ENCODE results near the gene CFAP73. TPM values are rescaled to one million over a fixed set of nuclear protein-coding genes. Genes with fewer than 3 reads are reported as not detected.

Gene CFAP73
- polyA plus RNA-seq (2013, experiment 1 of 2): not detected
- not detected for polyA plus RNA-seq (2013, experiment 2 of 2)

DNA sequence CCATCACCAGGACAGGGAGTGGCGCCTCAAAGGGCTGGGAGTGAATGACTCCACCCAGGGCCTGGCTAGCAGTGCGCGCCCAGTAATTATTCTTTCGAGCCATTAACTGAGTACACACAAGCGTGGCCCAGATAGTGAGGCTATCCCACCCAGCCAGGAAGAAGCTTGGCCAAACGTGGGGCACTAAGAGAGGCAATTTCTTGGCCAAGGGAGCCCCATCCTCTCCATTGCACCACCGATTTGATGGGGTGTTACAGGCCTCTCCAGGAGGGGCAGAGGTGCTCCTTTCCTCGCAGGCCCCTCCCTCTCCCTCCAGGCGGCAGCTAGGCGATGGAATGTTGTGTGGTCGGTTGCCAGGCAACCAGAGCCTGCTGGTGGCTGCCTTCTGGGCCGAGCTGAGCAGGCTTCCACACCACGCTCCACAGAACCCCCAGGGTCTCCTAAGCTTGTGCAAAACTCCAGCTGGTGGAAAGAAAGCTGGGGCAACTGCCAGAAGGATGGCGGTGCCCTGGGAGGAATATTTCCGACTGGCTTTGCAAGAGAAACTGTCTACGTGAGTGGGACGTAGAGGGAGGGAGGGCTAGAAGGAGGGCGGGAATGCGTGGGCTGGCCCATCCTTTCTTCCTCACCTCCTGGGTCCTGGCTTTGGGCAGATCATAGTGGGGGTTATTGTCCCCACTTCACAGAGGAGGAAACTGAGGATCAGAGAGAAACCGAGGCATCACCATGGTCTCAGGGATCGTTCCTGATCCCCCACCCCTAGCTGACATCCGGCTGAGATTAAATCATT, at the start of gene CFAP73:
Gene CFAP73 (plus strand): TSS at position 364 of the 790 bp plus-strand sequence. CDS start 134 bp downstream, at position 498.
- no peak within 1 kb of the TSS for H3K4me3 ChIP-seq (ENCODE audit: extremely low read depth, insufficient read depth, low read length, poor library complexity, severe bottlenecking)
- H3K27ac ChIP-seq (ENCODE audit: low read depth, low read length, severe bottlenecking): peak within 1 kb of the TSS; percentile 32
- no peaks in the 10 kb centered on the region for H3K36me3 ChIP-seq (ENCODE audit: control insufficient read depth, insufficient read depth, low read length)
- no peaks in the 10 kb centered on the region for H3K9me3 ChIP-seq (ENCODE audit: control insufficient read depth, low read length)
- 49 to 58% methylated on average over 9 to 11 of the region's 22 CpGs for WGBS, 2 experiments (ENCODE audit: insufficient coverage in 2 of 2)
- H3K4me1 ChIP-seq (ENCODE audit: control insufficient read depth, insufficient read depth, low read length, poor library complexity, severe bottlenecking): peaks cover 8% of the 10 kb centered on the region

DNA sequence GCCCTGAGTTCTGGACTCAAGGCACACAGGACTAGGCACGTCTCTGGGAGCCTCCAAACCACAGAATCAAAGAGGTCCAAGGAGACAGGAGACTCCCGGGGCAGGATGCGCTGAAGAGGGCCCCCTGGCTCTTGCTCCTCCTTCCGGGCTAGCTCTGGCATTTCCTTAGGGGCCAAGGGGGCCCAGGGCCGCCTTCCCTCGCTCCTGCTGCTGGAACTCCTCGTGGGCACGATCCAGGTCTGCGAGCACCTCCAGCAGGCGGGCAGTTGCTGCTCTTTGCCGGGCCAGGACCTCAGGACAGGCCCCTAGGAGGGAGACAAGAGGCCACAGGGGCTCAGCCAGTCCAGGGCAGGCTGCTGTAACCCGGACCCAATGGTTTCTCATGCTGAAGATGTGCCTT, 49.8 kb upstream of the CFAP73 start:
- no peaks in the 10 kb centered on the region for H3K9me3 ChIP-seq (ENCODE audit: control insufficient read depth, low read length)
- WGBS, 2 experiments (ENCODE audit: insufficient coverage in 2 of 2): 76 to 84% methylated on average over 11 of the region's 12 CpGs

DNA sequence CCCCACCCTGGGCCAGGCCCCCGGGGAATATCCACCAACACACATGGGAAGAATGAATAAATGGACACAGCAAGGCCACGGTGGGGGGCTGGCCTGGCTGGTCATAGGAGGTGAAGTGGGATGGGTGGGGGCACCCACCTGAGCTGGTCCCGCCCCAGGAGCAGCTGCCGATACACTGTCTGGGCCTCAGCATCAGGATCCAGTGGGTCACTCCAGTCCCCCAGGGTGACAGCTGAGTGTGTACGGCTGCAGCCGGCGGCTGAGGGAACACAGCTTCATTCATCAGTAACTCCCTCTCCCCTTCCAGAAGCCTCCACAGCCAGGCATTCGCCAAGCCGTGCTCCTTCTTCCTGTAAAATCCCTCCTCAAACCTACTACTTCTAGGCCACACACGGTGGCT, 47.8 kb upstream of the CFAP73 start:
- Histone ChIP-seq H3K4me1 (ENCODE audit: control insufficient read depth, insufficient read depth, low read length, poor library complexity, severe bottlenecking) (no peaks in the 10 kb centered on the region), H3K4me3 (ENCODE audit: extremely low read depth, insufficient read depth, low read length, poor library complexity, severe bottlenecking) (no peak overlapping the region), H3K36me3 (ENCODE audit: control insufficient read depth, insufficient read depth, low read length) (no peaks in the 10 kb centered on the region), H3K9me3 (ENCODE audit: control insufficient read depth, low read length) (no peaks in the 10 kb centered on the region), H3K27ac (ENCODE audit: low read depth, low read length, severe bottlenecking) (no peak overlapping the region)
- 87 to 89% methylated on average over 9 to 10 of the region's 10 CpGs for WGBS, 2 experiments (ENCODE audit: insufficient coverage in 2 of 2)

More for the DNA sequence above, 49.8 kb upstream of the CFAP73 start:
- Histone ChIP-seq H3K27ac (ENCODE audit: low read depth, low read length, severe bottlenecking) (no peak overlapping the region), H3K4me3 (ENCODE audit: extremely low read depth, insufficient read depth, low read length, poor library complexity, severe bottlenecking) (no peak overlapping the region), H3K4me1 (ENCODE audit: control insufficient read depth, insufficient read depth, low read length, poor library complexity, severe bottlenecking) (no peaks in the 10 kb centered on the region), H3K36me3 (ENCODE audit: control insufficient read depth, insufficient read depth, low read length) (no peaks in the 10 kb centered on the region)

DNA sequence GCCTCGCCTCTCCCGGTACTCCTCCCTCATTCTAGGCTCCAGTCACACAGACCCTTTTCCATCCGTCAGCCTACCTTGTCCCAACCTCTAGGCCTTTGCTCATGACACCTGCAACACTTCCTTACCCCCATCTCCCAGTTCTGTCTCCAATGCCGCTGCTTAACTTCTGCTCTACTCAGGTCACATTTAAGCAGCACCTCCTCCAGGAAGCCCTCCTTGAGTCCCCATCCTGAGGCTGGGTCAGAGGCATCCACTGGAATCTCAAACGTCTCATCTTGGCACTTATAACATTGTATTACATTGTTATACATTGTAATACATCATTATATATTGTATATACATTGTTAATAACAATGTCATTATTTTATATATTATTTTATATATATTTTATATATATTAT, 46.7 kb upstream of the CFAP73 start:
- no peak overlapping the region for H3K27ac ChIP-seq (ENCODE audit: low read depth, low read length, severe bottlenecking)
- H3K36me3 ChIP-seq (ENCODE audit: control insufficient read depth, insufficient read depth, low read length): no peaks in the 10 kb centered on the region
- no peaks in the 10 kb centered on the region for H3K4me1 ChIP-seq (ENCODE audit: control insufficient read depth, insufficient read depth, low read length, poor library complexity, severe bottlenecking)
- H3K9me3 ChIP-seq (ENCODE audit: control insufficient read depth, low read length): no peaks in the 10 kb centered on the region
- H3K4me3 ChIP-seq (ENCODE audit: extremely low read depth, insufficient read depth, low read length, poor library complexity, severe bottlenecking): no peak overlapping the region
- WGBS, 2 experiments (ENCODE audit: insufficient coverage in 2 of 2): 90% methylated on average over 2 to 4 of the region's 5 CpGs

DNA sequence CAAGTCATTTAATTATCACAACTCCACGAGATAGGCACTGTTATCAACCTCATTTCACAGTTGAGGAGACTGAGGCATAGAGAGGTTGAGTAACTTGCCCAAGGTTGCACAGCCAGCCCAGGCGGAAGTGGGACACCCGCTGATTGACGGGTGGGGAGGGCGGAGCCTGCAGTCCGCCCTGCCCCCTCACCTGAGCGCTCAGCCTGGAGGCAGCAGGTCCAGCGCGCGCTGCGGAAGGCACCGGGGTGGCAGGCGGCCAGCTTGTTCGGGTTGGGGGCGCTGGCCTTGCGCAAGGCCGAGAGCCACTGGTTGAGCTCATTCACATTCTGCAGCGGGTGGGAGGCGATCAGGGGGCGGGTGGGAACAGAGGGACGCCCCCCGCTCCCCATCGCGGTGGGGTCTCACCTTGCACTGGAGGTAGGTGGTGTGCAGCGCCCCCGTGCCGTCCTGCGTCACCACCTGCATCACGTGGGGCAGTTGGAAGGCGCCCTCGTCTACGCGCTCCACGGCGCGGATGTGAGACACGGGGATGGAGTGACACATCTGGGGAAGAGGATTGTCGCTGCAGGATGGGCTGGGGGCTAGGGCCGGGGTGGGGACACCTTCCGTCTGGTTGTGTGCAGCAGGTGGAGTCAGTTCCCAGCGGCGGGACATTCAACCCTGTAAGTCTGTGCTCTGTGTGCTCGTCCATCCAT, 45.6 kb upstream of the CFAP73 start:
- Histone ChIP-seq H3K4me1 (ENCODE audit: control insufficient read depth, insufficient read depth, low read length, poor library complexity, severe bottlenecking) (no peaks in the 10 kb centered on the region), H3K4me3 (ENCODE audit: extremely low read depth, insufficient read depth, low read length, poor library complexity, severe bottlenecking) (no peak overlapping the region), H3K9me3 (ENCODE audit: control insufficient read depth, low read length) (no peaks in the 10 kb centered on the region), H3K36me3 (ENCODE audit: control insufficient read depth, insufficient read depth, low read length) (no peaks in the 10 kb centered on the region), H3K27ac (ENCODE audit: low read depth, low read length, severe bottlenecking) (no peak overlapping the region)
- 7 to 9% methylated on average over 30 to 39 of the region's 43 CpGs for WGBS, 2 experiments (ENCODE audit: insufficient coverage in 2 of 2)

DNA sequence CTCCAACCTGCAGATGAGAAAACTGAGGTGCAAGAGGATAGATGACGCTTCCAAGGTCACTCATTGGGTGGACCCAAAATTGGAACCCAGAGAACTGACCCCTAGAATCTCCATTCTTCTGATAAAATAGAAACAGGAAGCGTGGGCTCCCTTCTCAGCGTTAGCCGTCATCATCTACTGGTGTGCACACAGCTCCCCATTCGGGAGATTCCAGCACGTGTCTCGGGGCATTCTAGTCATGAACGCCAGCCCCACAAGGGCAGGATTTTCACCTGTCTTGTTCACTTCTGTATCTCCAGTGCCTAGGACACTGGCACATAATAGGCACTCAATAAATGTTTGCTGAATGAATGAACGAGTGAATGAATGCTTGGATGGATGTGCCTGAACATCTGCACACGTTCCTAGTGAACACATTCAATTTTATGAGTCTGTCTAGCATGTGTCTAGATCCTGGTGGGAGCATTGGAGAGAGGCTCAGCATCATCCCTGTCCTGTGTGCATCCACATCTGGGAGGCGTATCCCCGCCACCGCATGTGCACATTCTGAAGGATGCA, 44.5 kb upstream of the CFAP73 start:
- Histone ChIP-seq H3K27ac (ENCODE audit: low read depth, low read length, severe bottlenecking) (no peak overlapping the region), H3K4me1 (ENCODE audit: control insufficient read depth, insufficient read depth, low read length, poor library complexity, severe bottlenecking) (no peaks in the 10 kb centered on the region), H3K36me3 (ENCODE audit: control insufficient read depth, insufficient read depth, low read length) (no peaks in the 10 kb centered on the region), H3K9me3 (ENCODE audit: control insufficient read depth, low read length) (no peaks in the 10 kb centered on the region), H3K4me3 (ENCODE audit: extremely low read depth, insufficient read depth, low read length, poor library complexity, severe bottlenecking) (no peak overlapping the region)
- WGBS, 2 experiments (ENCODE audit: insufficient coverage in 2 of 2): 92 to 95% methylated on average over 8 to 13 of the region's 13 CpGs

DNA sequence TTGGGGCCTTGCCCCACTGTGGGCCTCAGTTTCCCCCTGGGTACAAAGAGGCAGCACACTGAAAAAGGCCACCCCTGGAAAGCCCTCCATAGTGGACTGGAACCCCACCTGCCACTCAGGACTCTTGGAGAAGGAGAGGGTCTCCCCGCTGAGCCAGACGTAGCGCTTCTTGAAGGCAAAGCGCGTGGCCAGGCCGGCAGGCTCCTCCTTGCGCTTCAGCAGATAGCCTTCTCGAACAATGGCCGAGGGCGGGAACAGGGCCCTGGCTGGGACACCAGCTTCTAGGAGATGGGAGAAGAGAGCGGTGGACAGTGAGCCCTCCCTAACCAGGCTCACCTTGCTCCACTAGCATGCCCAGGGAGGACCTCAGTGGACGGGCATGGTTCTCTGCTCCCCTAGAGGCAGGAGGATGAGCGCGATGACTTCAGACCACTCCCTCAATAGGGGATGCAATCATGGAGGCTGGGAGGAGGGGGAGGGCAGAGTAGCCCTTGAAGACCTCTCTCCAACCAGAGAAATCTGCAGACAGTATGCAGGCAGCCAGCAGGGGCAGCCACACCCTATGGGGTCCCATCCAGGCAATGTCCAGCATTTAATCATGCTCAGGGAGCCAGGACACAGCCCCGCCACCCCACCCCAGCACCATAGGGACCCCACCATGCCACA, 43.8 kb upstream of the CFAP73 start:
- no peak overlapping the region for H3K4me3 ChIP-seq (ENCODE audit: extremely low read depth, insufficient read depth, low read length, poor library complexity, severe bottlenecking)
- H3K9me3 ChIP-seq (ENCODE audit: control insufficient read depth, low read length): no peaks in the 10 kb centered on the region
- H3K4me1 ChIP-seq (ENCODE audit: control insufficient read depth, insufficient read depth, low read length, poor library complexity, severe bottlenecking): no peaks in the 10 kb centered on the region
- 79 to 96% methylated on average over 8 to 9 of the region's 15 CpGs for WGBS, 2 experiments (ENCODE audit: insufficient coverage in 2 of 2)
- H3K36me3 ChIP-seq (ENCODE audit: control insufficient read depth, insufficient read depth, low read length): no peaks in the 10 kb centered on the region
- H3K27ac ChIP-seq (ENCODE audit: low read depth, low read length, severe bottlenecking): no peak overlapping the region

DNA sequence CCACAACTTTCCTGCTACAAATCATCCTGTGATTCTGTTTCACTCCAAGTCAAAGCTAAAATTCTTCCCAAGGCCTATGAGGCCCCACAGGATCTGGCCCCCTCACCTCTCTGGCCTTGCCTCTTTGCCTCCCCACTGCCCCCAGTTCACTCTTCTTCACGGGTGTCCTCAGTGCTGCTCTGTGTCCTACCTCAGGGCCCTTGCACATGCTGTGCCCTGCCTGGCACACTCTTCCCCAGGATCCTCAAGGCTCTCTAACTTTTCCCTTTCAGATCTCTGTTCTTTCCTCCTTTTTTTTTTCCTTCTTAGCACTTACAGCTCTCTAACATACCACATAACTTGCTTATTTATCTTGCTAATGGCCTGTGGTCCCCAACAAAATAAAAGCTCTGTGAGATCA, 43.2 kb upstream of the CFAP73 start:
- H3K9me3 ChIP-seq (ENCODE audit: control insufficient read depth, low read length): no peaks in the 10 kb centered on the region
- no peaks in the 10 kb centered on the region for H3K36me3 ChIP-seq (ENCODE audit: control insufficient read depth, insufficient read depth, low read length)
- no peaks in the 10 kb centered on the region for H3K4me1 ChIP-seq (ENCODE audit: control insufficient read depth, insufficient read depth, low read length, poor library complexity, severe bottlenecking)
- H3K27ac ChIP-seq (ENCODE audit: low read depth, low read length, severe bottlenecking): no peak overlapping the region
- no peak overlapping the region for H3K4me3 ChIP-seq (ENCODE audit: extremely low read depth, insufficient read depth, low read length, poor library complexity, severe bottlenecking)
- WGBS, 2 experiments (ENCODE audit: insufficient coverage in 2 of 2): 70 to 81% methylated on average over 1 of the region's 1 CpG

DNA sequence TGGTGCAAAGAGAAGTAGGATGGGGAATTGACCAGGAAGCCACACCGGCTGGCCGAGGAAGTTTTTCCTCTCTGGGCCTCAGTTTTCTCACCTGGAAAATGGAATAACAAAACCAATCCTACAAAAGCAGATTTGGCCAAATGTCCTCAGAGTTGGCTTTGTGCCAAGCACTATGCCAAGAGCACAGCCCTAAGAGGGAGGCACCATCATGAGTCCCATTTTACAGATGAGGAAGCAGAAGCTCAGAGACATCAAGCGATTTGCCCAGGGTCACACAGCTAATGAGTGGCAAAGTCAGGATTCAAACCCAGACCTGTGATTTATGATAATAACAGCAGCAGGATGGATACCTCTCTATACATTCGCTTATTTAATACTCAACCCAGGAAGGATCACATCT, 41.2 kb upstream of the CFAP73 start:
- WGBS, 2 experiments (ENCODE audit: insufficient coverage in 2 of 2): 96% methylated on average over 3 of the region's 4 CpGs; no CpG with 5 or more reads in 1 of the 2 experiments
- no peaks in the 10 kb centered on the region for H3K36me3 ChIP-seq (ENCODE audit: control insufficient read depth, insufficient read depth, low read length)

DNA sequence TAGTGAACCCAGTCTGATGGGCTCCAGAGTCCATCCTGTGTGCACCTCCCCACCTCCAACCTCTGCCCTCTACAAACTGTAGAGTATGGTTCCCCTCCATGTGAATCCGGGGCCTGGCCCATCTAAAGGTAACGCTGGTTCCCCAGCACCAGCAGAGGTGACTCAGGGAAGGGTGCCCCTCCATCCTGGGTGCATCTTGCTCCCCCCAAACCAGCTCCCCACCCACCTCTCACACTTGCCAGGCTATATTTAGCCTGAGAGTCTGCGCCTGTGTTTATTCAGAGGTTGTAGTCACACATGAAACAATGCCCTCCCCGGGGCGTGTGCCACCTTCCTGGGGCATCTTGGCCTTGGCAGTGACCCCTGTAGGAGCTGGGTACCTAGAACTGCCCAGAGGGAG, 40.2 kb upstream of the CFAP73 start:
- Histone ChIP-seq H3K9me3 (ENCODE audit: control insufficient read depth, low read length) (no peaks in the 10 kb centered on the region), H3K27ac (ENCODE audit: low read depth, low read length, severe bottlenecking) (no peak overlapping the region), H3K36me3 (ENCODE audit: control insufficient read depth, insufficient read depth, low read length) (no peaks in the 10 kb centered on the region), H3K4me1 (ENCODE audit: control insufficient read depth, insufficient read depth, low read length, poor library complexity, severe bottlenecking) (no peaks in the 10 kb centered on the region), H3K4me3 (ENCODE audit: extremely low read depth, insufficient read depth, low read length, poor library complexity, severe bottlenecking) (no peak overlapping the region)
- 89 to 100% methylated on average over 2 to 3 of the region's 5 CpGs for WGBS, 2 experiments (ENCODE audit: insufficient coverage in 2 of 2)

More for the DNA sequence above, 41.2 kb upstream of the CFAP73 start:
- Histone ChIP-seq H3K9me3 (ENCODE audit: control insufficient read depth, low read length) (no peaks in the 10 kb centered on the region), H3K27ac (ENCODE audit: low read depth, low read length, severe bottlenecking) (no peak overlapping the region), H3K4me1 (ENCODE audit: control insufficient read depth, insufficient read depth, low read length, poor library complexity, severe bottlenecking) (no peaks in the 10 kb centered on the region), H3K4me3 (ENCODE audit: extremely low read depth, insufficient read depth, low read length, poor library complexity, severe bottlenecking) (no peak overlapping the region)
